ENCODE data around the gene OSBPL8. TPM values are rescaled to one million over a fixed set of nuclear protein-coding genes. Genes with fewer than 3 reads are reported as not detected.

The OSBPL8 gene
- total and polyA plus RNA-seq, 2 of the 8 experiments (the other 6 are each of a cell fraction or from before 2014, with no cell fraction given): 10.9 to 81.1 TPM

DNA sequence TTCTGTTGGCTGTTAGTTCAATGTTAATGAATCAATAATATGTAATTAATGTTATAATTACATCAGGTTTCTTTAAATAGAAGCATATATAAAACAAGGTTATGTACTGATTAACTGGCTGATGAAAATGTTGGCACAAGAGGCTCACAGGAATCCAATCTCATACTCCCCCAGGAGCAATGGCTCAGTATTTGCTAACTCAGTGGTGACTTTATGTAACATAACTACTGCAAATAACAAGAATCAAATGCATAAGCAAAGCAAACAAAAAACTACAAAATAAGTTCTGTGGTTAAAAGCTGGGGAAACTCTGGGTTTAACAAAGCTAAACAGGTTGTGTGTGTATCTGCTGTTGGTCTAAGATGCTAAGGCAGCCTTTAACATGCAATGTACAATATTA lies 183.6 kb downstream of the OSBPL8 start:
- Histone ChIP-seq H4K5ac (ENCODE audit: insufficient read length, low read depth, low read length) (no peak overlapping the region), H3K9ac (replicated peaks in 1 of 4; ENCODE audit: extremely low read depth in 1 of 4, low read depth in 3 of 4, low read length in 3 of 4) (no peak overlapping the region), H2BK15ac (ENCODE audit: low read length) (no peak overlapping the region), H2BK120ac (replicated peaks; ENCODE audit: low read depth, low read length) (no peak overlapping the region), H3K14ac (ENCODE audit: insufficient read length) (no peak overlapping the region), H3K4me2 (ENCODE audit: insufficient read depth in 1 of 2, low read depth in 2 of 2, low read length in 2 of 2) (no peak overlapping the region), H2BK5ac (ENCODE audit: low read depth, low read length) (no peak overlapping the region), H3K23me2 (ENCODE audit: low read depth, low read length) (no peaks in the 10 kb centered on the region), H4K8ac (ENCODE audit: extremely low read depth, insufficient read depth, low read length) (no peak overlapping the region), H3K27ac (ENCODE audit: low read depth, low read length) (no peak overlapping the region), H2BK20ac (ENCODE audit: low read length) (no peak overlapping the region), H2BK12ac (ENCODE audit: low read depth, low read length) (no peak overlapping the region), H3K36me3 (ENCODE audit: control insufficient read depth in 2 of 4, insufficient read depth in 4 of 4, low read length in 3 of 4) (peaks cover 0 to 30% (median 8%) of the 10 kb centered on the region in 4 experiments; a peak in 4 of 8 replicates), H3K4me1 (replicated peaks in 1 of 4; ENCODE audit: control insufficient read depth in 3 of 4, insufficient read depth in 4 of 4, low read length in 3 of 4) (no peaks in the 10 kb centered on the region), H3K27me3 (replicated peaks in 1 of 4; ENCODE audit: control insufficient read depth in 3 of 4, extremely low read depth in 1 of 4, insufficient read depth in 3 of 4, low read length in 3 of 4) (no peaks in the 10 kb centered on the region), H3K79me1 (ENCODE audit: low read depth, low read length) (no peaks in the 10 kb centered on the region), H2AK5ac (ENCODE audit: low read depth, low read length) (no peak overlapping the region), H2AFZ (ENCODE audit: low read length) (no peak overlapping the region), H3K4me3 (ENCODE audit: extremely low read depth in 1 of 4, insufficient read depth in 2 of 4, low read depth in 3 of 4, low read length in 4 of 4) (no peak overlapping the region), H3K4ac (replicated peaks; ENCODE audit: insufficient read length, low read depth, low read length) (no peak overlapping the region), H3K79me2 (ENCODE audit: control insufficient read depth in 1 of 2, insufficient read depth in 2 of 2, low read length in 2 of 2) (no peaks in the 10 kb centered on the region), H3K18ac (ENCODE audit: extremely low read depth, low read length) (no peak overlapping the region), H3K56ac (replicated peaks; ENCODE audit: insufficient read length, low read depth, low read length) (no peak overlapping the region), H3K9me3 (ENCODE audit: insufficient read depth in 2 of 2, low read depth in 1 of 2, low read length in 1 of 2) (no peaks in the 10 kb centered on the region), H4K91ac (replicated peaks; ENCODE audit: insufficient read length, low read length) (no peak overlapping the region), H4K20me1 (replicated peaks in 1 of 2; ENCODE audit: control insufficient read depth in 1 of 2, insufficient read depth in 2 of 2, low read length in 2 of 2) (no peaks in the 10 kb centered on the region), H3K23ac (ENCODE audit: insufficient read length) (no peak overlapping the region)
- FAIRE-seq (no peak), DNase-seq (ENCODE audit: low read depth in 1 of 2, low spot score in 2 of 2) (no peak)
- ChIA-PET CTCF (ENCODE audit: partially characterized antibody) (interaction anchor here (1.0 to 1.6 kb wide), 4 partner anchors 9 to 255 kb away, joined by 3 to 8 read pairs (median 4); partner anchors contain the start of gene BBS10), POLR2A (ENCODE audit: partially characterized antibody) (interaction anchor here (0.7 kb wide), 1 partner anchor 680 kb away, joined by 3 read pairs; no protein-coding TSS in a partner anchor)
- no peak for TF ChIP-seq TAF1 (IDR thresholded peaks at IDR 0.05; ENCODE audit: low read depth, low read length)
- TF ChIP-seq ZNF274 (IDR thresholded peaks at IDR 0.05; ENCODE audit: borderline replicate concordance, extremely low read depth, low read length): no peak
- TF ChIP-seq, protein P1, sequence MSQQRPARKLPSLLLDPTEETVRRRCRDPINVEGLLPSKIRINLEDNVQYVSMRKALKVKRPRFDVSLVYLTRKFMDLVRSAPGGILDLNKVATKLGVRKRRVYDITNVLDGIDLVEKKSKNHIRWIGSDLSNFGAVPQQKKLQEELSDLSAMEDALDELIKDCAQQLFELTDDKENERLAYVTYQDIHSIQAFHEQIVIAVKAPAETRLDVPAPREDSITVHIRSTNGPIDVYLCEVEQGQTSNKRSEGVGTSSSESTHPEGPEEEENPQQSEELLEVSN (IDR thresholded peaks at IDR 0.05): no peak
- TF ChIP-seq CHD1 (IDR thresholded peaks at IDR 0.05; ENCODE audit: low read depth, low read length): no peak
- no peak for TF ChIP-seq RAD21 (IDR thresholded peaks at IDR 0.05 in 1 of 2, conservative IDR thresholded peaks at IDR 0.05 in 1 of 2; ENCODE audit: low read depth in 2 of 2, low read length in 2 of 2)
- no peak for TF ChIP-seq BRCA1 (IDR thresholded peaks at IDR 0.05; ENCODE audit: low read depth, low read length)
- no peak for TF ChIP-seq GTF2F1 (IDR thresholded peaks at IDR 0.05; ENCODE audit: borderline replicate concordance, low read depth, low read length)
- TF ChIP-seq SIRT6 (IDR thresholded peaks at IDR 0.05; ENCODE audit: low read length): no peak
- TF ChIP-seq SAP30 (IDR thresholded peaks at IDR 0.05; ENCODE audit: insufficient read depth, insufficient replicate concordance, low read length): no peak
- TF ChIP-seq SP1 (IDR thresholded peaks at IDR 0.05; ENCODE audit: low read depth, low read length): no peak

Measured in H1 (cell line).